HG03095 (cell line): ENCODE measurements around the gene TRIM40.
"Not testable (repeated sequence)": the region's sequence is repeated elsewhere in the genome, so short reads cannot be mapped to it uniquely, and the experiment has no call there.

Experiments used
- ATAC-seq: cut with Tn5 transposase; IDR thresholded peaks from one replicate; pipeline ENCODE4 v1.9.1; 2021; ENCODE audit warnings: moderate library complexity; ENCODE audit not compliant: unreplicated experiment

Gene TRIM40

GRCh38 chr6:30113003-30113759 lies 22.8 kb upstream of the TRIM40 start, which contains the start of gene TRIM31:
TRIM31 (minus strand) TSS chr6:30113090; CDS start chr6:30112805, 285 bp downstream.
- no peak for ATAC-seq

DNA sequence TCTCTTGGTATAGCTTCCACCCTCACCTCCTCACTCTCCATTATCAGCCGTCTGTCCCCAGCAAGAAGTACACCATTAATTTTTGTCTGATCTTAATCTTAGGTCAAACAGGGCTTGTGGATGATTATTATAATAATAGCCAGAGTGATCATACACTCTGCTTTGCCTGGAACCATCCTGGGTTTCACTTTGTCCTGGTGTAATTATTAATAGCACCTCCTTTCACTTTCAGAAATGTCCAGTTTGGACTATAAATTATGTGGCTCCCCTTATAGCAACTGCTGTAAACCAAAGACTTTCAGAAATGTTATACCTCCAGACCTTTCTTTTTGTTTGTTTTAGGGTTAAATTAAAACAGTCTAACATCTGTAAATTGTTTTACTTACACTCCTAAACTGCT lies 22.1 kb upstream of the TRIM40 start:
- no peak for ATAC-seq

DNA sequence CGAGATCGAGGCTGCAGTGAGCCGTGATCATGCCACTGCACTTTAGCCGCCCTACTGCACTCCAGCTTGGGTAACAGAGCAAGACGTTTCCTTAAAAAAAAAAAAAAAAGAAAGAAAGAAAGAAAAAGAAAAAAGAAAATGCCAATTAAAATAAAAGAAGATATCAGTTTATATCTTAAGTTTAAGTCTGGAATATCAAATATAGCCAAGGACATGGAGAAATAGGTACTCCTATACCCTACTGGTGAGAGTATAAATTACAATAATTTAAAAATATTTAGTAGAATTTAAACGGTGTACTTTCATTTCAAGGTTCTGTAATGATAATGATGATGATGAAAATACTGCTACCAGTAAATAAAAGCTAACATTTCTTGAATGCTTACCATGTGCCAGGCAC lies 19.2 kb upstream of the TRIM40 start:
- ATAC-seq = no peak

- not testable (repeated sequence) for ATAC-seq
These were observed 17.2 kb upstream of the TRIM40 start for GRCh38 chr6:30118691-30119090.

GRCh38 chr6:30121446-30122366 lies 14.2 kb upstream of the TRIM40 start:
- no peak for ATAC-seq

DNA sequence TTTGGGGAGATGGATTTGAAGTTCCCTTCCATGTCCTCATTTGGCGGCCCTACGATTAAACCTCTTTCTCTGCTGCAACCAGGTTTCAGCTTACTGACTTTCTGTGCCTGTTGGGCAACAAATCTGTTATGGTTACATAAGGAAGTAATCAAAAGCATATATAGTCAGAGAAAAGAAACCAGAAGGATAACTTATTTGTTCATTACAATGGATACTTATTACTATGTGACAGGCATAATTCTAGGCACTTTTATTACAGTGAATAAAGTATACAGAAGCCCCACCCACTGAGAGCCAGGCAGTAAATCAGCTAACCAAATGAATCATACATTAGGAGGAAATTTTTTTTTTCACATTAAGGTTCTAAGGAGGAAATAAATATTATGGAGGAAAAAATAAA lies 13.4 kb upstream of the TRIM40 start:
- ATAC-seq = no peak

DNA sequence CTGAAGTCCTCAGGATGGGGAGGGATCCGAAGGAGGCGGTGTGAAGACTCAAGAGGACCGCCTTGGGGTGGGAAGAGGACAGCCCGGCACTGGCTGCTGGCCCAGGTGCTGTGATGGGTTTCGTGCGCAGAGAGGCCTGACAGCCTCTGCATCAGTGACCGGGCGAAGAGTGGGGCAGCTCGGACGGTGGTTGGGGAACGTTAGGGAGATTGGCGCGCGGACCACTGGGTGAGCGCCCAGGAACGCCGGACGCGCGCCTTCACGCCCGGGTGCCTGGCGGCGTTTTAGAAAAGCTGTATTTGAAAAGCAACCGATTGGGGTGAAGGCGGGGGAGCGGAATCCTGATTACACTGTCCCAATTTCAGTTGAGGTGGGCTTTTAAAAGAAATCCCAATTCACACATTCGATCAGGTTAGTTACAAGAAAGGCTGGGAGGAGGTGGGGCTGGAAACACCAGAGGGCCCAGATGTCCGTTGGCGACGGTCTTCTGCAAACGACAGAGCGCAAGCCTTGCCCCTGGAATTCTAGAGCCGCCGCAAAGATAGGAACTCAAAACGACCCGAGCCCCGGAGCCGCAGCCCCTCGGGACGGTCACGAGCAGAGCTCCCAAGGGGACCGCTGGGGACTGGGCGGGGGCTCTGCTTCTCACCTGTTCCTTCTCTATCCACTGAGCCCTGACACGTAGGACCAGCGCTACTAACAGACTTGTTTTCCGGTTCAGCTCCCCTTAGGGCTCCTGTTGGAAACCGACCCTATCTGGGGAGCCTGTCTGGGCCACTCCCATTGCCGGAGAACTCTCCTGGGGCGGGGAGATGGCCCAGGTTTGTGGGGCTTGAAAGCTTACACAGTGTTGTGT lies 8.5 kb upstream of the TRIM40 start:
- ATAC-seq = no peak

DNA sequence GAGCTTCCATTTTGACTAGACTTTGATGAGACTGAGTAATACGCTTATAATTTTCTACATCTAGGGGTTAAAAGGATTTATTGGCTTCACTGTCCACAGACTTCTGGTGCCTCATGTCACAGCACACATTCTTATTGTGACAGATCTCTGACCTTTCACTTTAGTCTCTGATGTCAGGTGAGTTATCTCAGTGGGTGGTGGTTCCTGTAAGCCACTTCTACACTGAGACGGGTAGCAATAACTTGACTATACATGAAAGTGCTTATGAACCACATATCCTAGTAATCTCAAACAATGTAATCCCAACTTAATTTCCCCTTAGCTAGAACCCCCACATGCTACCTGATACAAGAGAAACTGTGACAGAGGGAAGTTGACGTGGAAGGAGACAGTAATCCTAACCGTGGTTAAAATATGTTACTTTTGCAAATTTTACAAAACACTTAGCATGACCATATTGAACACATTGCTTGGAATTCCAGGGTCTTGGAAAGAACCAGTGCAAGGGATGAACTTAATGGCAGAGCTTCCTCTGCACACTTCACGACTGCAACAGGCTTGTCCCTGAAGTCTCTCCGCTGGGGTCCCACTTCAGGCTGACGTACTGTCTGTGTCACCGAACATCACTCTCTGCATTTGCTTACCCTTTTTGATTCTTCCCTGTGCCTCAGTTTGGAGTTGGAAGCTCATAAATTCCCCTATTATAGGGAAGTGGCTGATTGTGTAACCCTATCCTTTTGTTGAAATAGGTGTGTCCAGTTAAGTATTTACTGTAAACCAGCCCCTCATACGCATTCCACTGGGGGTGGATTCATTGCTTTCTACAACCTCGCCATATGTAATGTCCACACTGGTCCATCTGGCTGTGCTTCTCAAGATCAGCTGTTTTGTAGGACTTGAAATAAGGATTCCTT lies 6.4 kb upstream of the TRIM40 start:
- ATAC-seq = no peak

- no peak for ATAC-seq
These were observed 5.7 kb upstream of the TRIM40 start for GRCh38 chr6:30130179-30130679.

DNA sequence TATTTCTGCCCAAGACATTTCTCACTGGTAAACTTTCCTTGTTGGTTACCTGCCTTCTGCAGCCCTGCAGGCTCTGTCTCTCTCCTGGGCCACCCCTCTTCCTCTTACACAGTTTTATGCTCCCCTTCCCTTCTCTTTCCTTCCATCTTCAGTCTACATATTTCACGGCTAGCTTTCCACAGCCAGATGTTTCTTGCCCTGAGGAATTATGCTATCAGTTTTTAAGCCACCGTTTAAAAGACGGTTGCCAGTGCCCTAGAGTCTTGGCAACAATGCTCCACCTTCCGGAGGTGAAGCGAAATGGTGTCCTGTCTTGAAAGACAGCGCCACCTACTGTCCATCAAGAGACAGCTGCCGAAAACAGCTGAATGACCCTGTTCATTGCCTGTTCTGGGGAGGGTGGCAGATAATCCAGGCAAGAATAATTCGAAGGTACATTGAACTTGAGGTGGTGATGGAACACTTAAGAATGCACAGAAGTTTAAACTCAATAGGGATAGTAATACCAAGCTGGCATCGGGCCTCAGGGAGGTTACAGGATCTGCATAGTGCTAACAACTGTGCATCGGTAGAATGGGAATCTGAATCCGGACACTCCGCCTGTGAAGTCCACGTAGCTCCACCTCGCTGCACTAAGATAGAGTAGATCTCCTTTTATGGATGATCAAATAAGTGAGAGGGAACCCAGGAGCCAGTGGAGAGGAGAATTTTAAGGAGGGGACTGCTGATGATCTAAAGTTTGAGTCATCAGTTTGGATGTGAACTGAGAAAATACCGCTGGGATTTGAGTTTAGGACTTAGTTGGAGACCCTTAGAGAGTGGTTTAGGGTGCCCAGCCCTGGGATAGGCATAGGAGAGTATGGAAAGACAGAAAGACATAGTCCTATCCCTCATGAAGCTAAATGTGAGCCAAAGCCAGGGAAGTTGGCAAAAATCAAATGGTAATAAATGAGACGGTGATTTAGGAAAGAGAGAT lies 4.8 kb upstream of the TRIM40 start:
- no peak for ATAC-seq

- ATAC-seq = no peak
These were observed 3.9 kb upstream of the TRIM40 start for GRCh38 chr6:30131947-30132497.

GRCh38 chr6:30135147-30135546 lies 793 bp upstream of the TRIM40 start:
- ATAC-seq = no peak

DNA sequence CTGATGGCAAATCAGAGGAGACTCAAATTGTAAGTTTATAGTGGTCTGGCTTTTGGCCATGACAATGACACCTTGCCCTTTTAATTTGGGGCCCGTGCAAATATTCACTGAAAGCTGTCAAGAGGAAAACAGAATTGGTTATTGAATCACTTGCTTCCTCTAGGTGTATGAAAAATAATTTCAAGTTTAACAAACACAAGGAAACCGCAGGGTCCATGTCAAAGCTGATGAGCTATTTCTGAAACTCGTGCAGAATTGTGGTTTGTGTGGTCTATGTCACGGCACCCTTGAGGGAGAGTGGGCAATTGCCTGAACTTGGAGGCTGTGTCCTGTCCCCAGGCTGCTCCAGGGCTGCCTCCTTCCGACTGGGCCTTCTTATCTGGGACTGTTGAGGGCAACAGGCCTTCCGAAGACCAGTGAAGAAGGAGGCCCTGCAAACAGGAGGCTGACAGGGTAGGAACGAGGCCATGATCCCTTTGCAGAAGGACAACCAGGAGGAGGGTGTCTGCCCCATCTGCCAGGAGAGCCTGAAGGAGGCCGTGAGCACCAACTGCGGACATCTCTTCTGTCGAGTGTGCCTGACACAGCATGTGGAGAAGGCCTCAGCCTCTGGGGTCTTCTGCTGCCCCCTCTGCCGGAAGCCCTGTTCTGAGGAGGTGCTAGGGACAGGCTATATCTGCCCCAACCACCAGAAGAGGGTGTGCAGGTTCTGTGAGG lies 788 bp downstream of the TRIM40 start:
- no peak for ATAC-seq

GRCh38 chr6:30140240-30140639 lies 4.3 kb downstream of the TRIM40 start:
- ATAC-seq = not testable (repeated sequence)

DNA sequence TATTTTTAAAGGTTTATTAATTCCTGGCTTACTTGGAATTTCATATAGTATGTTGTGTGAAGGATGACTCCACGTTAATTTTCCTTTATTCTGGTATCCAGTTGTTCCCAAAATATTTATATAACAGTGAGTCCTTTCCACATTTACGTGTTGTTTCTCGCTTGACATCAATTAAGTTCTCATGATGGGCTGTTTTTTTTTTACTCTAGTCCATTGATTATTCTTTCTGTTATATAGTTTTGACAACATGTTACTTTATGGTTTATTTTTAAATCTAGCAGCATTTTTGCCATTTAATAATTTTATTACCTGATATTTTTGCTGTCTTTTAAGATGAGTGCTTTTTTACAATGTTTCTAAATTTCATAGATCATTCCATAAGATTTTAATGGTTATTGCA lies 6.7 kb downstream of the TRIM40 start:
- no peak for ATAC-seq

DNA sequence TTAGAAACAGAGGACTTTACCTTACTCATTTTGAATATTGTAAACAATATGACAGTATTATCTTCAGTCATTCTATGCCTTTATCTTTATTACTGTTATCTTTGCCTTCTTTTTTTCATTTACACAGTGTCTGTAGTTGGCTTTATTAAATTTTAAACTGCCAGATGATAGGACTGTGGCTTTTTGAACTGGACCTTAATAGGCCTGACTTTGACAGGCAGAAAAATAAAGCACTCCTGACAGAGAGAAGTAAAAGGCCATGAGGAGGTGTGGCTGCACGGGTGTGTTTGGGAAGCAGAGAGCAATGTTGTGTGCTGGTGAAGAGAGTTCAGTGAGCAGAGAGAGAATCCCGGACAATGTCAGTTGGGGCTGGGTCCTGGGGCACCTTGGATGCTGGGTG lies 7.8 kb downstream of the TRIM40 start:
- ATAC-seq = no peak

DNA sequence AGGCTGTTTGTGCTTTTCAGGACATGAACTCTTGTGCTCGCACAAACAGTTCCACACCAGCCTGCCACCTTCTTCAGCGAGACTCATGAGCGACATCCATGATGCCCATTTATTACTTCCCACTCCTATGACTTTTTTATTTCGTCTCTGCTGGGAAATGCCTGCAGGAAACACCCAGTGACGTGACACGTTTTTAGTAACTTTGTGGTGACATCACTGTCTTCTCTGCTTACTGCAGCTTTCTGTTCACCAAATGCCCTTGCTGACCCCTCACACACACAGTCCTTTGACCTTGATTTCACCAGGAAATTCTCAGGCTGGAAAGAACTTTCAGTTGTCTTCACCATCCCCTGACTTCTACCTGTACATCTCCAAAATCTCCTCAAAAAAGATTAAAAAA lies 8.9 kb downstream of the TRIM40 start:
- no peak for ATAC-seq

DNA sequence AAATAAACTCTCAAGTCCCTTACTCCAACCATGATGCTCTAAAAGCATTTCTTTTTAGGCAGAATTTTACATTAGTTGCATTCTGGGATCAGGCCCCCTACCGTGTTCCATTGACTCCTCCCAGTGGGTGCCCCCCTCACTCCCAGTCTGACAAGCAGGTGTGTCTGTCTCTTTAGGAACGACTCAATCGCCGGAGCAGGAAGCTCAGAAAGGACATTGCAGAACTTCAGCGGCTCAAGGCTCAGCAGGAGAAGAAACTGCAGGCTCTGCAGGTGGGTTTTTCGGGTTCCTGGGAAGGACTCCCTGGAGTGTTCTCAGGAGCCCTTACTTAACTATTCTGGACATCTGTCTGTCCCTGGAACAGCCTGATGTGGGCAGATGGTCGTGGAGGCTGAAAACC lies 9.9 kb downstream of the TRIM40 start:
- ATAC-seq = no peak
